Right renal cortex interstitium (tissue), 3 donors: Measurements from ENCODE around the gene USP19. TPM values are rescaled to one million over a fixed set of nuclear protein-coding genes. Genes with fewer than 3 reads are reported as not detected.

Source experiments
- DNase-seq, 3 donors: peaks; one replicate each; pipeline ENCODE4 v3.0.0-alpha.2; 2013; ENCODE audit warnings: low read depth in 3 of 3, low spot score in 2 of 3
- polyA plus RNA-seq, 3 donors: library from polyadenylated mRNA; unstranded; fragments of 120-200 nt; gene quantifications; one replicate each; pipeline ENCODE4 v1.2.1, GENCODE V29; 2013; ENCODE audit not compliant: insufficient read length in 3 of 3

USP19 gene
- polyA plus RNA-seq, 3 donors: 60.2 to 63.0 (median 62.4) TPM

DNA sequence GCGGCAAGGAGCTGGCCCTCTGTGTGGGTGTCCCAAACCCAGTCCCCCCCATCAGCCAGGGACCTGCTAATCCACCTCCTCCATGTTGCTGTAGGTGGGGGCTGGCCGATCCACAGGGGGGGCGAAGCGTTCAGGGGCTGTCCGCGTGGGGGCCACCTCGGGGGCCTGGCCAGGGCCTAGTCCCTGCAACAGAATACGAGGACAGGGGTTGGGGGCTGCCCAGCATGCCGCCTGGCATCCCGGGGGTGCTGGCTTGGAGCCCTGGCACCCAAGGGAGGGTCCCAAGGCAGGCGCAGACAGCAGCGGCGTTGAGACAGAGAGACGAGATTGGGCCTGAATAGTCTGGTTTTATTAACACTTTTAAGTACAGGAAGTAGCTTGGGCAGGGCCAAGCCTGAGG, 12.3 kb downstream of the USP19 start:
- no peak for DNase-seq

DNA sequence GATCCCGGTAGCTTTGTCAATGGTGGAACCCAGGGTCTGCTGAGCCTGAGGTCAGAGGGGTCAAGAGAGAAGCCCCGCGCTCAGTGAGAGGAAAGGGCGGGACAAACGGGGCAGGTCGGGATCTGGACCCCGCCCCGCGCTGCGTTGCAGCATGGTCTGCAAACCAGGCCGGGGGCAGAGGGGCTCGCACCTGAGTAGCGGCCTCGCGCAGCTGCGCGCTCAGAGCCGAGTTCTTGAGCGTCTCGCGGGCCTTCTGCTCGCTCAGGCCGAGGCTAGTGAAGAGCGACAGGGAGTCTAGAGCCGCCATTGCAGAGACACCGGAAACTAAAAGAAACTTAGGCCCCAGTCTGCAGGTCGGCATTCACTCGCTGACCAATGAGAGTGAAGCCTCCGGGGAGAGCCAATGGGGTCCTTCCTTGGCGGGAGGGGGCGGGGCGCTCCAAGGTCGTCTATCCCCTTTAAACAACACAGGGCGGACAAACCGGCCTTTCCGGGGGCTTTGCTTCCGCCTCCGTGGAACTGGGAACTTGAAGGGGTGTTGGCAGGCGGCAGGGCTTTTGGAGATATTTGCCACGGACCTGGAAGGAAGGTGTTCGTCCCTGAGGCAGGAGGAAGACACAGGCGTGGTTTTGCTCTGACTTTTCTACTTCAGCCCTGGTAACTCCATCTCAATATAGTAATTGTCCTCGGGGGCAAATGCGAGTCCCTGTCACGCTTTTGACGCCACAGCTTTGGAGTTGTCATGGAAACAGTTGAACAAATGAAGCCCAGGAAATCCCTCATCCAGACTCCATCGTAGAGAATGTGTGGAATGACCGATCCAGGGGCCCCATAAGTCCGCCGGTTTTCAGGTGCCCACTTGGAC, 16.0 kb downstream of the USP19 start, which contains the start of gene QARS1:
Gene QARS1 (minus strand): TSS at position 331 of the 865 bp plus-strand sequence. CDS start 24 bp downstream, at position 307.
- peak in 2 of 3 donors; percentile 84 to 89 for DNase-seq

DNA sequence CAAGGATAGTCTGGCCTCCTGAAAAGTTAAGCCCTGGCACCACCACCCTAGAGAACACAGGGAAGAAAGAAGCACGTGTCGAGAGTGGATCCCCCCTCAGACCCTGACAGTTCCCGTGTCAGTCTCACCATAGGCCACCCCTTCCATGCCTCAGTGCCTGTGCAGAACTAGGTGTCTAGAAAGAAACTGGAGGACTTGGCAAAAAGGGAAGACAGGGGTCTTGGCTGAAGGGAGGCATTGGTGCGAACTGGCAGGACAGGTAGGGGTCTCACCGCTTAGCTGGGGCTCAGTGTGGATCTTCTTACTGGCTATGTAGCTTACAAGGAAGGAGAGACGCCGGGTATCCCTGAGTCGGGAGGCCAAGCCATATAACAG, 16.6 kb downstream of the USP19 start:
- no peak for DNase-seq

DNA sequence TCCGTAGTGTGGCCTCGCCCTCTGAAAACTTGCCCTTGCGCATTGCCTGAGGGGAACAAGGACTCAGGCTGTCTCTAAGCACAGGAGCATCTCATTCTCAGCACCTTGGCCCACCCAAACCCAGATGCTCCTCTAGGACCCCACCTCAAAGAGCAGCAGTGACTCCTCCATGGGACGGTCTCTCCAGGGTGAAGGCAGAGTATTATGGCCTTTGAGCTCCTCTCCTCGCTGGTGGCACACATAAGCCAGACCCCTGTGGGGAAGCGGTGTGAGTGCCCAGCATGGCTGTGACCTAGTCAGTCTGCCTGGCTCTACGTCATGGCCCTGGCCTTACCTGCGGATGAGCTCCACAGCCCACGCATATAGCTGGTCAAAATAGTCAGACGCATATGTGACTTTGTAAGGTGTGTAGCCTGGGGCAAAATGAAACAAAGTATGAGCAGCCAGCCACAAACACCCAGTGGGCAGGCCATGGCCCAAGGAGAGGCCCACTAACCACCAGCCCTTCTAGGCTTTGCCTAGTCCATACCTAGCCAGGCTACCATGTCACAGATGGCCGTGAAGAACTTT, 20.5 kb downstream of the USP19 start:
- DNase-seq: no peak

DNA sequence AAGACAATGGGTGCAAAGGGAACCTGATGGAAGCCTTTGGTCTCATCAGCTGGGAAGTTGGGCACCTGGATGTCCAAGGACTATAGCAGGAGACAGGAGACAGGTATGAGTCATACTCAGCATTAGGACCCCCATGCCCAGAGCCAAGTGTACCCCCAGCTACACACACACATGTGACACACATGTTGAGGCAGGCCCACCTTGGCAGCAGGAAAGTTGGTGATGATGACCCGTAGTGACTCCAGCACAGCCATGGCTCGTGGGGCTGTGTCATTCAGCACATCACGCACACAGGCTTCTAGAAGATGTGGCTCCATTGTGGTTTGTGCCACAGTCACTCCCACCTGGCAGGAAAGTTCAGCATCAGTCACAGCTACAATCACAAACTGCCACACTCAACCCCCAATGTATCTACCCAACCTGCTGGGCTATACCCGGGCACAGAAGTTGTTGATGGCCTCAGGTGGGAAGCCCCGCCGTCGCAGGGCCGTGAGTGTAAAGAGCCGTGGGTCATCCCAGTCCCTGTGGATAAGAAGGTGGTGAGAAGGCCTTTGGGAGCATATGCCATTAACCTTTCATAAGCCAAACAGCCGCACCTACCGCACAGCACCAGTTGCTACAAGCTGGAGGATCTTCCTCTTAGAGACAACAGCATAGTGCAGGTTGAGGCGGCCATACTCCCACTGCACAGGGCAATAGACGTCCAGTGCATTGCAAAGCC, 21.6 kb downstream of the USP19 start:
- DNase-seq: no peak

DNA sequence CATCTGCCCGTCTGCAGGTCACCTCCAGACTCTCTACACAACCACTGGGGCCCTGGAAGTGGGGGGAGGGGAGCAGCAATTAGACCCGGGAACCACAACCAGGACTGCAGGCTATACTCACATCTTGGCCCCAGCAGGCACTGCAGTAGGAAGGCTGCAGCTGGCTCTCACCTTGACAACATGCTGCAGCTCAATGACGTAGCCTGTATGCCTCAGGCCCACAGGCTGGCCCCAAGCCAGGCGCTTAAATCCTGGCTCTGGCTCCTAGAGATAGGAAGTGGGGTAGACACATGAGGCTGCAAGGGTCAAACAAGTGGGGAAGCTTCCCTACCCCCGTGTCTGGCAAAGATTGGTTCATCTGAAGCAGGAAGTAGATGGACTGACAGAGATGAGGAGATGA, 22.2 kb downstream of the USP19 start:
- DNase-seq: no peak

DNA sequence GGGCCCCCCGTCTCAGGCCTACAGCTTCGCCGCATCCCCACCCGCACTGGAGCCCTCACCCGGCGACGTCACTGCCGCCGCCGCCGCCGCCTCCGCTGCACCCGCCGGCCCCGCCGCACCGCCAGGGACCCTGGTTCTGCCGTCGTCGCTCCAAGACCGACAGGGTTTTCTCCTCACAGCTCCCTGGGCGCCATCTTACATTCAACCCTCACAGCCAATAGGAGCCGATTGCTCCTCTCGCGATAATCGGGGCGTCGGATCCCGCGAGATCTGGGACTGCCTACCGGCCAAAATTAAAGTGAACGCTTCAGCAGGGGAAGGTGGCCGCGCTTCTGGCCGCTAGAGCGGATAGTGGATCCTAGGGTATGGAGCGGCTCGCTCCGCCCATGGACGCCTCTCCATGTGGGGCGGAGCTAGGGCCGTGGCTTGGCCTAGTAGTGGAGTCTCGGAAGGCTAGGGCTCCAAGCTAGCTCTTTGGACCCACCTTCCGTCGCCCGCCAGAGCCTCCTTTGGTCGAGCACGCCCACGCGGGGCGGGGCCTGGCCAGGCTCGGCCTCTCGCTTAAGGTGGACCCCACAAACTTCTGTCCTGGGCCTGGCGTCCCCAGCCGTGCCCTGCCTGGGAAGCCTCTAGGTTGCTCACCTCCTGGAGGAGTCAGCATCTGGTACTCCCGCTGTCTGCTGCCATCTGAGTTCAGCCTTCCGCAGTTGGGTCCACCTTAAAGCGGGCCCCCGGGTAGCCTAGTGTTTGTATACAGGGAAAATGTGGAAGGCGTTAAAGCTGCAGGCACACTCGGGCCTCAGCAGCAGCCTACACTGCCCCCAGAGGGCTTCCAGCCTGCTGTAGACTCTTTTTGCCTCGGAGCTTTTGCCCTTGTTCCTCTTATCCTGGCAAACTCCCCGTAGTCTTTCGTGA, 26.5 kb downstream of the USP19 start, which contains the start of gene QRICH1:
Gene QRICH1 (minus strand): TSS at position 219 of the 915 bp plus-strand sequence. CDS start 17,054 bp downstream, outside the sequence.
- peak; percentile 94 to 99 (median 97) for DNase-seq

DNA sequence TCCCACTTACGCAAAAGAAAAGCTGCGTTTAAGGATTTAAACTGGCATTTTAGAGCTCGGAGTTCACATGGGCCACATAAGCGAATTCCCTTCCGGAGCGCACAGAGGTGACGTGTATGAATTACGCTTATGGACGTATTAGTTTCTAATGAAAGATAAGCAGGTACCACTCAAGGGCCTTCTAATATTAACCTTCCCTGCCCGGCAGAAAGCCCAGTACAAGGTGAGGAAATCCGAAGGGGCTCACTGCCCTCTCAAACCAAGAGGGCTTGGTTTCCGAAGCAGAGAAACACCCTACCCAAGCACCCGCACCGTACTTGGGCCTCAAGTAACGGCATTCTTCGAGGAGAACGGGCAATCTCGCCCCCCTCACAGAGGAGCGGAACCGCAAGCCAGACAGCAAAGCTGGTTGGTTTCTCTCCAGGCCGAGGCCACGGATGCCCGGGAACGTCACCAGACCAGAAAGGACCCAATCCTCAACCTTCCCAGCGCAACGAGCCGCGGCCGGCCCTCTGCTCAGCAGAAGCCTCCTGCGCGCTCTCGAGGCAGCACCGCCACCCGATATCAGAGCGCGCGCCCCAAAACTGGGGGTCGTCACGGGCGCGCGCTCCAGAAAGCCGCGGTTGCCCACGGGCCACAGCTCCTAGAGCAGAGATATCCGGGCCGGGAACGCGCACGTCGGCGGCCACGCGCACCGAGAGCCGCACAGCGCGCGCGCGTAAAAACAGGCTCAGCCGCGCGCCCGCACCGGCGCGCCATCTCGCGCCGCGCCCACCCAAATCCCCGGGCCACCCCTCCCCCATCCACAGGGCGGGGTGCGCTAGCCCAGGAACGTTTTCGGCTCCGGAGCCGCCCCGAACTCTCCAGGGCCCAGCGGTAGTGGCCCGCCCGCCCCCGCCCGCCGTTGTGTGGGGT, 27.4 kb downstream of the USP19 start:
- peak; percentile 52 to 74 (median 61) for DNase-seq

DNA sequence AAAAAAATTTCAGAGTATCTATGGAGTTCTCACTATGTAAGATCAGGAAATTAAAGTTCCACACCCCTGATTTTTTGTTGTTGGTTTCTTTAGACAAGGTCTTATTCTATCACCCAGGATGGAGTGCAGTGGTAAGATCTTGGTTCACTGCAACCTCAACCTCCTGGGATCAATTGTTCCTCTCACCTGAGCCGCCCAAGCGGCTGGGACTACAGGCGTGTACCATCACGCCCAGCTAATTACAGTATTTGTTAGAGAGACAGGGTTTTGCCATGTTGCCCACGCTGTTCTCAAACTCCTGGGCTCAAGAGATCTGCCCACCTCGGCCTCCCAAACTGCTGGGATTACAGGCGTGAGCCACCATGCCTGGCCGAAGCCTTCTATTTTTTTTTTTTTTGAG, 39.2 kb downstream of the USP19 start:
- DNase-seq: no peak

DNA sequence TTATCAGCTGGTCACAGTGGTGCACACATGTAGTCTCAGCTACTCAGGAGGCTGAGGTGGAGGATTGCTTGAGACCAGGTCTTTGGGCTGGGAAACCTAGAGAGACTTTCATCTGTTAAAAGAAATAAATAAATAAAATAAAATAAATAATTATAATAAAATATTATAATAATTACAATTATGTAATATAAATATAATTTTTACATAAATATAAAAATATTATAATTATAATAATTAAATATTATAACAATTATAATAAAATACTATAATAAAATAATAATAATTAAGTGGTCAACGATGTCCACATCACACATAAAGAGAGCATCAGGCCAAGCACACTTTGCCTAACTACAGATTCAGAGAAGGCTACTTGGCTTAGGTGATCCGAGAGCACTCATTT, 41.4 kb downstream of the USP19 start:
- DNase-seq: no peak

DNA sequence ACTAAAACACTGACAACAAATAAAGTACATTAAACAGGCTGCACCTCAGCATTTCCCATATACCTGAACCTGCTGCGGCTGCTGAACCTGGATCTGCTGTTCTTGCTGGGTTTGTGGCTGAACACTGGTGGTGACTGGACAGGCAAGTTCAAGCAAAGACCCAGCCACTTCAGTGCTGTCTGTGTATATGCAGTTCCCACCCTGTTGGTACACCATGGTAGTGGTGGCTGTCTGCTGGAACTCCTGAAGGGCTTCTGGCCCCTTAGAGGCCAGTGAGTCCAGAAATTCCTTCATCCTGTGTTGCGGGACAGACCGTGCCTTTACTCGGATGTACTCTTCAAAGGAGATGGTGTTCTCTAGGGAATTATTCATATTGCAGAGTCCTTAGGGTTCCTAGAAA, 44.0 kb downstream of the USP19 start:
- DNase-seq: no peak

DNA sequence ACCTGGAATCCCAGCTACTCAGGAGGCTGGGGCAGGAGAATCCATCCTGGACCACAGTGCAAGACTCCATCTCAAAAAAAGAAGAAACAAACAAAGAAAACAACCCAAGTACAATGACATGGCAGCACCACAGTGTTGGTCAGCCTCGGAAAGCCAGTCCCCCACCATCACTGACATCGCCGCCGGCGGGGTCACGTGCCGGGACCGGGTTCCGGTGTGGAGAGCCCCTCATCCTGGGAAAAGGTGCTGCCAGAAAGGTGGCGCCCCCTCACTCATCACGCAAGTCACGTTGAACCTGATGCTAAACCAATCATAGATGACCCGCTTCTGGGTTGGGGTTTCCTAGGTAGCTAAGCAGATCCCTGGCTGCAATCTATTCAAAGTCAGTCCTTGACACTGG, 44.5 kb downstream of the USP19 start:
- no peak for DNase-seq

Other genes with a start within 250 kb of the USP19 start
- 10 to 100 TPM; 21.5 to 26.1 (median 22.9) TPM for gene SLC25A20, start 221.9 kb downstream of the USP19 start, polyA plus RNA-seq
- gene ARIH2, start 202.0 kb downstream of the USP19 start, polyA plus RNA-seq: 10 to 100 TPM; 67.7 to 76.3 (median 70.4) TPM
- 10 to 100 TPM; 39.1 to 42.3 (median 41.2) TPM for gene P4HTM, start 130.6 kb downstream of the USP19 start, polyA plus RNA-seq
- 100 to 1,000 TPM; 153 to 177 (median 168) TPM for gene WDR6, start 113.4 kb downstream of the USP19 start, polyA plus RNA-seq
- 10 to 100 TPM; 76.4 to 85.5 (median 80.5) TPM for gene DALRD3, start 102.2 kb downstream of the USP19 start, polyA plus RNA-seq
- gene NDUFAF3, start 98.7 kb downstream of the USP19 start, polyA plus RNA-seq: 10 to 100 TPM; 52.9 to 75.4 (median 62.6) TPM
- gene IMPDH2, start 91.4 kb downstream of the USP19 start, polyA plus RNA-seq: 100 to 1,000 TPM; 217 to 226 (median 221) TPM
- gene QRICH1, start 26.8 kb downstream of the USP19 start, polyA plus RNA-seq: 10 to 100 TPM; 84.1 to 89.5 (median 86.9) TPM
- 100 to 1,000 TPM; 295 to 318 (median 300) TPM for gene QARS1, start 16.1 kb downstream of the USP19 start, polyA plus RNA-seq
- 100 to 1,000 TPM; 352 to 390 (median 365) TPM for gene LAMB2, start 12.2 kb upstream of the USP19 start, polyA plus RNA-seq
- gene CCDC71, start 45.5 kb upstream of the USP19 start, polyA plus RNA-seq: 10 to 100 TPM; 24.5 to 25.8 (median 25.7) TPM
- 10 to 100 TPM; 41.5 to 43.8 (median 43.4) TPM for gene KLHDC8B, start 50.8 kb upstream of the USP19 start, polyA plus RNA-seq
- 10 to 100 TPM in 1 of 3 donors, 1 to 10 TPM in 2; 8.8 to 10.0 (median 9.4) TPM for gene C3orf62, start 156.4 kb upstream of the USP19 start, polyA plus RNA-seq
- gene USP4, start 219.2 kb upstream of the USP19 start, polyA plus RNA-seq: 10 to 100 TPM; 61.6 to 64.0 (median 63.3) TPM
- gene GPX1, start 237.5 kb upstream of the USP19 start, polyA plus RNA-seq: 100 to 1,000 TPM in 2 of 3 donors, 10 to 100 TPM in 1; 93.1 to 126 (median 104) TPM